Measurements from ENCODE around the gene PTPRD. TPM values are rescaled to one million over a fixed set of nuclear protein-coding genes. Genes with fewer than 3 reads are reported as not detected.

The PTPRD gene
- total and polyA plus RNA-seq, 2 of the 4 experiments (the other 2 are of a cell fraction), result 0.07 to 0.18 TPM

- H3K36me3 ChIP-seq (ENCODE audit: control insufficient read depth, insufficient read depth, low read length), result no peaks in the 10 kb centered on the region
- no peak overlapping the region for H3K4me2 ChIP-seq (ENCODE audit: low read depth, low read length)
- no peak overlapping the region for H4K8ac ChIP-seq (ENCODE audit: low read depth in 2 of 2, low read length in 2 of 2)
- H3K14ac ChIP-seq (replicated peaks; ENCODE audit: low read depth, low read length), result no peak overlapping the region
- DNase-seq (no peak), ATAC-seq (ENCODE audit: low read depth) (no peak)
- no peak overlapping the region for H2BK15ac ChIP-seq (ENCODE audit: low read depth, low read length)
- H3K27ac ChIP-seq (ENCODE audit: insufficient read depth, low read length), result no peak overlapping the region
- no peak overlapping the region for H2AK5ac ChIP-seq (ENCODE audit: low read depth, low read length)
- H4K5ac ChIP-seq (ENCODE audit: low read depth, low read length), result no peak overlapping the region
- peaks cover 2% of the 10 kb centered on the region; the same call in 1 of the 2 replicates for H3K9me3 ChIP-seq (ENCODE audit: control insufficient read depth, insufficient read depth, low read length)
- H3K56ac ChIP-seq (ENCODE audit: extremely low read depth, insufficient read depth, low read length), result no peak overlapping the region
- H2AFZ ChIP-seq (replicated peaks; ENCODE audit: low read length, poor library complexity), result no peak overlapping the region
- ChIA-PET POLR2A (ENCODE audit: unreplicated experiment) (no interaction called here), CTCF (no interaction called here)
- no peak overlapping the region for H4K91ac ChIP-seq (ENCODE audit: insufficient read depth, low read depth, low read length)
- no CpG with 5 or more reads among the region's 5 CpGs for WGBS, 2 experiments (ENCODE audit: extremely low coverage in 2 of 2, insufficient read length in 1 of 2)
- no peak overlapping the region for H2BK120ac ChIP-seq (ENCODE audit: low read depth, low read length)
- no peaks in the 10 kb centered on the region for H3K79me1 ChIP-seq (ENCODE audit: low read depth in 1 of 2, low read length in 2 of 2)
- H3K9me1 ChIP-seq (ENCODE audit: insufficient read depth, low read length), result no peaks in the 10 kb centered on the region
- H2BK20ac ChIP-seq (ENCODE audit: low read depth, low read length), result no peak overlapping the region
- no peaks in the 10 kb centered on the region for H3K27me3 ChIP-seq (ENCODE audit: control insufficient read depth, insufficient read depth, low read length)
- dilution Hi-C loops (cut with HindIII; ENCODE audit: low sequenced_read_pairs, unreplicated experiment), result no loop called here
- intact Hi-C loops (cut with micrococcal nuclease), result no loop called here
- no peak overlapping the region for H3K23ac ChIP-seq (ENCODE audit: low read depth, low read length)
- H3K9ac ChIP-seq (ENCODE audit: low read depth, low read length), result no peak overlapping the region
- in situ Hi-C loops (cut with MboI; ENCODE audit: low sequenced_read_pairs), result no loop called here
- no peak overlapping the region for H3K18ac ChIP-seq (ENCODE audit: low read depth, low read length)
- H2AK9ac ChIP-seq (replicated peaks; ENCODE audit: low read depth, low read length, poor library complexity), result no peak overlapping the region
- H4K20me1 ChIP-seq (ENCODE audit: insufficient read depth, low read length), result no peaks in the 10 kb centered on the region
- H2BK5ac ChIP-seq (ENCODE audit: low read depth, low read length, poor library complexity, severe bottlenecking), result no peak overlapping the region
- no peak for TF ChIP-seq BHLHE40 (IDR thresholded peaks at IDR 0.05; ENCODE audit: low read depth, low read length)
- no peak for TF ChIP-seq USF2 (IDR thresholded peaks at IDR 0.05; ENCODE audit: low read depth, low read length)
- TF ChIP-seq POLR2A (IDR thresholded peaks at IDR 0.05; ENCODE audit: low read depth, low read length), result no peak
- TF ChIP-seq RFX5 (IDR thresholded peaks at IDR 0.05; ENCODE audit: low read depth, low read length), result no peak
- no peak for TF ChIP-seq ELK1 (IDR thresholded peaks at IDR 0.05; ENCODE audit: borderline replicate concordance, low read depth, low read length)
- no peak for TF ChIP-seq SMC3 (IDR thresholded peaks at IDR 0.05; ENCODE audit: low read depth, low read length)
- no peak for TF ChIP-seq RAD21 (IDR thresholded peaks at IDR 0.05; ENCODE audit: low read length)
- no peak for TF ChIP-seq FOS (IDR thresholded peaks at IDR 0.05; ENCODE audit: low read depth, low read length)
- no peak for TF ChIP-seq RCOR1 (IDR thresholded peaks at IDR 0.05; ENCODE audit: insufficient replicate concordance, low read length)
- no peak for TF ChIP-seq MAFK (IDR thresholded peaks at IDR 0.05; ENCODE audit: low read depth, low read length)
- TF ChIP-seq CEBPB (IDR thresholded peaks at IDR 0.05; ENCODE audit: low read depth, low read length), result no peak
- no peak for TF ChIP-seq CHD1 (IDR thresholded peaks at IDR 0.05; ENCODE audit: low read depth, low read length)
- no peak for TF ChIP-seq MXI1 (IDR thresholded peaks at IDR 0.05; ENCODE audit: borderline replicate concordance, low read depth, low read length)
- no peaks in the 10 kb centered on the region for H3K4me1 ChIP-seq (ENCODE audit: control insufficient read depth, insufficient read depth, low read length)
- no TSS peak for BruUV-seq (replicated peaks)
- no peak overlapping the region for H3K4ac ChIP-seq (ENCODE audit: low read depth, low read length)
- H3K4me3 ChIP-seq (ENCODE audit: insufficient read depth, low read depth, low read length), result no peak overlapping the region
Observed at GRCh38 chr9:8903077-8903476, 1709.7 kb downstream of the PTPRD start.
